ENCODE measurements around the gene ARIH2. TPM values are rescaled to one million over a fixed set of nuclear protein-coding genes. Genes with fewer than 3 reads are reported as not detected.

ARIH2 gene
- total RNA-seq, 1 donor from 2014 or later = 41.0 TPM

DNA sequence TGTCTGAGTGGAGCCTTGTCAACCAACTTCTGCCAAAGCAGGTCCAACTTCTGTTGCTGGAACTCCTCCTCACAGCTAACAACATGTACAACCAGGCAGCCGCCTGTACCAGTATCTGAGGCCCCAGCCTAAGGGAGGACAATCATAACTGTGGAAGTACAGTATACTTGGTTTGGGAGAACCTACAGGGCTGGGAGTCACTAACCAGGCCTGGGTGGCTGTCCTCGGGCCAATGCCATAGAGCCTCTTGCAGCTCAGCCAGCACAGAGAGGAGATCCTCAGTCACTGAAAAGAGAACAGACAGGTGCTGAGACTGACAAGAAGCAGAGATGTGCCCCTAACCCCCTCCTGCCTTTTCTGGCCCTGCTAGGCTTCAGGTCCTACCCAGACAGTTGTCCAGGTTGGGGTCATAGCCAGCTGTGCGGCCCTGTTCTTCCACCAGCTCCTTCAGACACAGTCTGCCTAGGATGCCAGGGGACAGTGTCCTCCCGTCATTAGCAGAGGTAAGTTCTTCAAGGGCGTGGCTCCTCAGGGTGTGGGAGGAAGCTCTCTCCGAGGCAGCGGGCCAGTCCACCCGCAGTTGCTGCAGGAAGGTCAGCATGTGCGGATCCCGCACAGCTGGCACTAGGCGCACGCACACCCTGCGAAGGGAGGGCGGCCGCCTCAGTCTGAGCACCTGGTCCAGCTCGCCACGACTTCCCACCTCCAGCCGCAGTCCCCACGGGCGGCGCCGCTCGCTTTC lies 98.8 kb downstream of the ARIH2 start:
- DNase-seq (ENCODE audit: low spot score) = no peak
- ATAC-seq = no peak

GRCh38 chr3:49017971-49018706 lies 99.5 kb downstream of the ARIH2 start, which contains the start of gene DALRD3:
Gene DALRD3, minus strand, starts transcription at chr3:49018580. Its CDS starts 16 bp downstream, at chr3:49018564.
- ATAC-seq (peak; percentile 15), DNase-seq (ENCODE audit: low spot score) (peak; percentile 75)

DNA sequence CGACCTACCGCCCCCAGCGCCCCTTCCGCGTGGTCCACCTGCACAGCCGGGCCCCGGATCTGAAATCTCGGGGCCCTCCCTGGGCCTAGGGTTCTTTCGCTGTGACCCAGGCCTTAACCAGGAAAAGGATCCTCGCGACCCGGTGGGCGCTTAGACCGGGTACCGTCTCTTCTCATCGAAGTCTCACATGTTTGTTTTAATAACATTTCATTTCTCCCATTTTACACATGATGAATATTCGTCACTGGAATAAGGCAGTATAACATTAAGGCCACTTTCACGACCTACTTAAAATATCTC lies 100.0 kb downstream of the ARIH2 start:
- no peak for ATAC-seq

GRCh38 chr3:49019941-49020329 lies 101.3 kb downstream of the ARIH2 start:
- no peak for DNase-seq (ENCODE audit: low spot score)
- ATAC-seq = no peak

More for the DNA sequence above, 100.0 kb downstream of the ARIH2 start:
- no peak for DNase-seq (ENCODE audit: low spot score)

- ATAC-seq (peak; percentile 15), DNase-seq (ENCODE audit: low spot score) (peak; percentile 72)
Measured at GRCh38 chr3:49020330-49021212, 101.9 kb downstream of the ARIH2 start.

GRCh38 chr3:49021213-49021812 lies 102.7 kb downstream of the ARIH2 start:
- DNase-seq (ENCODE audit: low spot score) (peak; percentile 99), ATAC-seq (peak; percentile 82)

- DNase-seq (ENCODE audit: low spot score) = peak; percentile 94
- ATAC-seq = peak; percentile 79
Measured at GRCh38 chr3:49021813-49022687, 103.4 kb downstream of the ARIH2 start, which contains the start of gene NDUFAF3. Gene NDUFAF3, plus strand, starts transcription at chr3:49022121. Its CDS starts 24 bp downstream, at chr3:49022145.

GRCh38 chr3:49022688-49023171 lies 104.1 kb downstream of the ARIH2 start:
- ATAC-seq (no peak), DNase-seq (ENCODE audit: low spot score) (no peak)

DNA sequence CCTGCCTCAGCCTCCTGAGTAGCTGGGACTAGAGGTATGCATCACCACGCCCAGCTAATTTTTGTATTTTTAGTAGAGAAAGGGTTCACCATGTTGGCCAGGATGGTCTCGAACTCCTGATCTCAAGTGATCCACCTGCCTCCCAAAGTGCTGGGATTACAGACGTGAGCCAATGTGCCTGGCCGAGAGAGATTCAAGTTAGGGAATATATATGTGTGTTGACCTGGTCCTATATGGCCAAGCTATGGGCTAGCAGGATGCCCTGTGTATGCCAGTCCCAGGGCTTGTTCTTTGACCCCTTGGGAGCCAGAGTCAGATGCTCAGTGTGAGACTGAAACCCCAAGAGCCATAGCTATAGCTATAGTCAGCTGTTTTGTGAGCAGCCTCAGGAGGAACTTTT lies 105.1 kb downstream of the ARIH2 start:
- no peak for ATAC-seq

GRCh38 chr3:49024449-49024848 lies 105.8 kb downstream of the ARIH2 start:
- ATAC-seq (no peak), DNase-seq (ENCODE audit: low spot score) (no peak)

More for the DNA sequence above, 105.1 kb downstream of the ARIH2 start:
- DNase-seq (ENCODE audit: low spot score) = no peak

DNA sequence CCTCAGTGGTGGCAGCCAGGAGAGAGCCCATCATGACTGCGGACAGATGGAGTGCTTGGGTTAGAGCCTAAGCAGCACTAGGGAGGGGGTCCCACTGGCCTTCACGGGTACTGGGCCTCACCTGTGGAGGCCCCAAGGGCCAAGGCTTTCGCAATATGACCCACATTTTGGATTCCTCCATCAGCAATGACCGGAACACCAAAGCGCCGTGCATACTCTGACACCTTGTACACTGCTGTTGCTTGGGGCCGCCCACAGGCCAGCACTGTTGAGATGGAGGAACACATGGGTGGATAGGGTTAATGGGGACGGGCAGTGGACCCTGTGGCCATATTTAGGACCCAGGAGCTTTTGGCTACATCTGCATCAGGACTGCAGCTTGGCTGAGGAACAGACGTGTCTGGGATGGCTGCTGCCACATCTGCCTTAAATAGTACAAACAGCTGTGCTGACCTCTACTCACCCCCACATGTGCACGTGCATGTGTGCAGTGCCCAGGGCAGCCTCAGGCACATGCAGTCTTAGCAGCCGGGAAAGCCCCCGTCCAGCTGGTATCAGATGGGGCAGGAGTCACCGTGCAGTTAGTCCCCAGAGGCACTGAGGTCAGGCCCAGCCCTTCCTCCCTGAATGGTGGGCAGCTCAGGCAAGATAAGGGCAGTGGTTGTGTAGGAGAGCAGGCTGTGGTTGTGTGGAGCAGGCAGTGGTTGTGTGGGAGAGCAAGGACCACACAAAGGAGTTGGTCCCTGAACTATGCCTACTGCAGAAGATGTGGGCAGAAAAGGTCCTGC lies 106.6 kb downstream of the ARIH2 start:
- no peak for ATAC-seq
- no peak for DNase-seq (ENCODE audit: low spot score)

GRCh38 chr3:49025793-49026520 lies 107.3 kb downstream of the ARIH2 start:
- ATAC-seq = no peak
- no peak for DNase-seq (ENCODE audit: low spot score)

DNA sequence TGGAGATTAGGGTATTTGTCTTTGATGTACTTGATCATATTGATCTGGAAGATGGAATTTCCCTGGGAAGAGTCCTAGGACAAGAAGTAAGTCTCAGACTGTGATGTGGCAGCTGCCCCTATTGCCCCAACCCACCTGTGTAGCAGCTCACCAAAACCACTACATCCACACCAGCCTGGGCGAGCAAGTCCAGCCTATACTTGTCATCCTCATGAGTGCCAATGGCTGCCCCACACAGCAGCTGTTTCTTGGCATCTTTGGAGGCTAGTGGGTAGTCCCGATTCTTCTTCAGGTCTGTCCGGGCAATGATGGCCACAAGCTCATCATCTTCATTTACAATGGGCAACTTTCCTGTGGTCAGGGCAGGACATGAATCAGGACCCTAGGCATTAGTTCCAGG lies 107.9 kb downstream of the ARIH2 start:
- DNase-seq (ENCODE audit: low spot score) (no peak), ATAC-seq (no peak)

DNA sequence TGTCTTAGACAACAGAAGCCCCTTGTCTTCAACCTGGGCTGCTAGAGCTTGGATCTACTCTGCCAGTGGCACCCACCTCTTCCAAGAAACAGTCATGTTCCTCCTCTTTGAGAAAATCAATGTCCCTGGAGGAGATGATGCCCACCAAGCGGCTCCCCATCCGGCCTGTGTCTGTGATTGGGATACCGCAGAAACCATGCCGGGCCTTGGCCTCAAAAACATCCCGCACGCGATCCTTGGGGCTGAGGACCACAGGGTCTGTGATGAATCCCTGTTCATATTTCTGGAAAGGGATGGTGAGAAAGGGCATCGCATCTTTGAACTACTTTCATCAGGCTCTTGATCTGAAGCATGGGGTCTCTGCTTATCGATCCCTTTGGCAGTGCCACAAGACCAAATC lies 109.0 kb downstream of the ARIH2 start:
- no peak for DNase-seq (ENCODE audit: low spot score)
- no peak for ATAC-seq

DNA sequence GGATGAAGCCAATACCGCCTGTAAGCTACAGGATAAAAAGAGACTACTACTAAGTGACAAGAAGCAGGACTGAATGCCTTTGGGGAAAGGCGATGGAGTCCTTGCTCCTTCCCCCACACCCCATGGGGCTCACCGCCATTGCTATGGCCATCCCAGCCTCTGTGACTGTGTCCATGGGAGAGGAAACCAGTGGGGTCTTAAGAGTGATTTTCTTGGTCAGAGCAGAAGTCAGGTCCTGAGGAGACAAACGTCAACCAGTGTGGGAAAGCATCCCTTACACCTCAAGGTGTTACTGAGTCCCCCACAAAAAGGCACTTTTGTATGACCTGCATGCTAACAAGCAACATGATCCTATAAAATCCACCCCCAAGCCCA lies 109.6 kb downstream of the ARIH2 start:
- ATAC-seq (no peak), DNase-seq (ENCODE audit: low spot score) (no peak)

GRCh38 chr3:49028673-49029562 lies 110.3 kb downstream of the ARIH2 start, which contains the start of gene IMPDH2:
Gene IMPDH2, minus strand, starts transcription at chr3:49029398. Its CDS starts 48 bp downstream, at chr3:49029350.
- DNase-seq (ENCODE audit: low spot score) (peak; percentile 95), ATAC-seq (peak; percentile 92)

DNA sequence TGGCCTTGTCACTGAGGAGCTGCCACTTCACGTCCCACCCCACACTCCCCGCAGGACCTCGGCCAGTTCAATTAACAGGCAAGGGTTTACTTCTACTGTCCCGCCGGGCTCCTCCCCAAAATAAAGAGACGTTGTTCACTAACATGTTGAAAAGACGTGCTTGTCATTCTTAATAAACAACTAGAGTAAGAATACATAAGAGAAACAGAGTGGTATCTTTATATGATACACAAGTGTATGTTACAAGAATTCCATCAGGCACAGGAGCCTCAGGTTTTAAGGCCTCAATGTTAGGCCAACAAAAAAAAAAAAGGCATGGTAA lies 110.9 kb downstream of the ARIH2 start:
- DNase-seq (ENCODE audit: low spot score) = no peak
- no peak for ATAC-seq

Data from left lobe of liver (tissue), 2 donors.